ENCODE results near the gene ZC3H7B. TPM values are rescaled to one million over a fixed set of nuclear protein-coding genes. Genes with fewer than 3 reads are reported as not detected.

The ZC3H7B gene
- 48.1 and 52.4 TPM in 2 replicates for total RNA-seq

DNA sequence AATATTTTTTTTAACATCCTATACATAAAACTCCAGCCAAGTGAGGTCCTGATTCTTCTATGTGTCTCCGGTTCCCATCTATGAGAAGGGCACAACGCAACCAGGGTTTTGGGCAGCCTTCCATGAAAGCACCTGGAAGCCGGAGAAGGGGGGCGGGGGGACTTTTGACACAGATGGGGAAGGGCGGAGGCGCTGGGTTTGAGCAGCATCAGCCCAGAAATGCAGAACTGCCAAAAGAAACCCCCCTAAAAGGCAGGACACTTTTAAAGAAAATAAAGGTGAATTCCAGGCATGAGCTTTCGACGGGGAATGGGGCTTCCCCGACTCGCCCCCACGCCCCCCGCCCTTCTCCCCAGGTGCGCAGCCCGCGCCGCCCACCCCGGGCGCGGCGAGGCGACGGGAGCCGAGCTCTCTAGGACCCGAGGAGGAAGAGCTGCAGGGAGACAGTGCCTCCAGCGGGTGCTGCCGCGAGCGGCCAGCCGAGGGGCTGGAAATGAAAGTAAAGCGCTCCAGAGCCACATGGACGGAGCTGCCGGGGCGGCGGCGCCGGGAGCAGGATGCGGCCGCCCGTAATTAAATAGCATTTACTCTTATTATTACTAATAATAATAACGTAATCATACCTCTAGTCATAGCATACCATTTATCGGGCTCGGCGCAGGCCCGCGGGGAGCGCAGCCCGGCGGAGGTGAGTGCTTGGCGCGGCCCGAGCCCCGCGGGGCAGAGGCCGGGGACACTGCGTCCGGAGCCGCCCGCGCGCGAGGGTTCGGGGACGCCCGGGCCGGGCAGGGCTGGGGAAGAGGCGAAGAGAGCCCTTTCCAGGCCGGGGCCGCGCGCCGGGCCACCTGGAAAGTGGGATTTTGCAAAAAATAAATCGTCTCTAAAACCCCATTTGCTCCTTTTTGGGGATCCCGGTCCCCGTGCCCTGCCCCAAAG is at the start of gene ZC3H7B:
Gene ZC3H7B, plus strand, starts transcription at position 441 of the 936 bp plus-strand sequence. CDS start 19,136 bp downstream, outside the sequence.

GRCh38 chr22:41285820-41286638 is 15.3 kb upstream of the ZC3H7B start, which contains the start of gene RANGAP1:
TSS of gene RANGAP1 (minus strand) at chr22:41286187. CDS start at chr22:41281044, 5,143 bp downstream.

DNA sequence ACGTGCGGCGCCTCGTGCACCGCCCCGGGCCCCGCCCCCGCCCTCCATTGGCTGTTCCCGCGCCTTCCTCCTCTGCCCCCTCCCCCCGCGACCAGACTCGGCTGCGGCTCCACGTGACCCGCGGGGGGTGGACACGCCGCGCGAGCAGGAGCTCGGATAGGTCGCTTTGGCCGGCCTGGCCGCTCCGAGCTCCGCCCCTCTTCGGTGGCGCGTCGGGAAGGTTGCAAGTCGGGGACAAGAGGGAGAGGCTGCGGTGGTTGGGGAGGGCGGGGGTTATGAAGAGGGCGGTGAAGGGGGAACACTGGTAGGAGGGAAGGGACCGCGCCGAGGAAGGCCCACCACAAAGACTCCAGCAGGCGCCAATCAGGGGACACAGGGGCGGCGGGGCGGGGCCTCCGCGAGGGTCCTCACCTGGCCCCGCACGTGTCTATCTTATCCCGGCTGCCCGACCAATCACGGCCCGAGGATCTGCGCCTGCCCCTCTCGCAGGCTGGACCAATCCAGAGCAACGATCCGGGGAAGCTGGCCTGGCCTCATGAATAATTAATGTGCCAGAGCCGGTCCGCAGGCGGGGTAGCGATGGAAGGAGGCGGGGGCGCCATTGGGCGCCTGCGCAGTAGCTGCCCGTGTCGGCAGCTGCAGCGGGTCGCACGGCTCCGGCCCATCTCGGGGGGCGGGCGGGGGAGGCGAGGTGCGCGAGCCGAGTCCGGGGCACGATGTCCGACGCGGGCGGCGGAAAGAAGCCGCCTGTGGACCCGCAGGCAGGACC is 80.2 kb downstream of the ZC3H7B start, which contains the start of gene TEF:
Gene TEF, plus strand, starts transcription at position 614 of the 769 bp plus-strand sequence. Its CDS starts 103 bp downstream, at position 717.

Small RNAs within 50 kb of the gene (small RNA-seq; reads per million reads assigned to genes)
- gene MIR6889 (not detected), gene RNU6-495P (not detected)

Other genes starting within 250 kb of the ZC3H7B start
- 56.4 and 74.4 TPM in 2 replicates for gene EP300, start 208.9 kb upstream of the ZC3H7B start, total RNA-seq
- 18.8 and 20.4 TPM in 2 replicates for gene L3MBTL2, start 96.2 kb upstream of the ZC3H7B start, total RNA-seq
- gene CHADL, start 60.6 kb upstream of the ZC3H7B start, total RNA-seq: 0.78 and 1.5 TPM in 2 replicates
- 41.6 and 57.7 TPM in 2 replicates for gene RANGAP1, start 15.3 kb upstream of the ZC3H7B start, total RNA-seq
- gene TEF, start 80.4 kb downstream of the ZC3H7B start, total RNA-seq: 9.5 and 10.6 TPM in 2 replicates
- gene TOB2, start 145.3 kb downstream of the ZC3H7B start, total RNA-seq: 31.6 and 35.6 TPM in 2 replicates
- 31.3 and 33.6 TPM in 2 replicates for gene PHF5A, start 167.2 kb downstream of the ZC3H7B start, total RNA-seq
- 46.8 and 52.7 TPM in 2 replicates for gene ACO2, start 167.6 kb downstream of the ZC3H7B start, total RNA-seq
- 19.1 and 21.7 TPM in 2 replicates for gene POLR3H, start 242.9 kb downstream of the ZC3H7B start, total RNA-seq